Stimulated activated naive CD8-positive, alpha-beta T cell treated with anti-CD3 and anti-CD28 coated beads, Interleukin-15, Interleukin-2, amounts not matched to agents 100 ng/mL and 50 ng/mL, for 24 hours (primary cell): ENCODE measurements around the gene GRM3.

Experiments used
- H3K27ac Mint-ChIP-seq: one replicate; pipeline ENCODE4 v1.8.0; 2021; ENCODE audit warnings: mild to moderate bottlenecking, mixed read lengths
- H3K27me3 Mint-ChIP-seq: one replicate; pipeline ENCODE4 v1.8.0; 2021; ENCODE audit warnings: mixed read lengths
- H3K36me3 Mint-ChIP-seq: one replicate; pipeline ENCODE4 v1.8.0; 2021; ENCODE audit warnings: low read depth, mixed read lengths
- H3K4me1 Mint-ChIP-seq: one replicate; pipeline ENCODE4 v1.8.0; 2021; ENCODE audit warnings: low read depth, mixed read lengths
- H3K4me3 Mint-ChIP-seq: one replicate; pipeline ENCODE4 v1.8.0; 2021; ENCODE audit warnings: mild to moderate bottlenecking, mixed read lengths
- H3K9me3 Mint-ChIP-seq: one replicate; pipeline ENCODE4 v1.8.0; 2021; ENCODE audit warnings: mixed read lengths

Gene GRM3

DNA sequence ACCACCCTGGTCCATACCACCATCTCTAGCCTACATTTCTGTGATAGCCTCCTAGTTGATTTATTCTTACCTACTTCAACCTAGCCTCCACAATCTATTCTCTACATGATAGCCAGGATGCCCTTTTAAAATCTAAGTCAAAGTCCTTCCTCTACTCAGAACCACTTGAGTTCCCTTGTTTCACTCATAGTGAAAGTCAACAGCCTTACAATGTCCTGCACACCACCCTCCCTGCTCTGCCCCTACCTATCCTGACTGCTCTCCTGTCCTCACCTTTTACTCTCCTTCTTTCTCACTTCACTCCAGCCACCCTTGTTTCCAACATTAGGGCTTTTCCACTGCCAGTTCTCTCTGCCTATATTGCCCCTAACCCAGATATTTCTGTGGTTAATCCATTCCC is 146.7 kb downstream of the GRM3 start:
- Mint-ChIP-seq H3K36me3 (no peaks in the 10 kb centered on the region), H3K4me3 (no peak overlapping the region), H3K27ac (no peak overlapping the region), H3K9me3 (no peaks in the 10 kb centered on the region), H3K4me1 (no peaks in the 10 kb centered on the region), H3K27me3 (no peaks in the 10 kb centered on the region)

DNA sequence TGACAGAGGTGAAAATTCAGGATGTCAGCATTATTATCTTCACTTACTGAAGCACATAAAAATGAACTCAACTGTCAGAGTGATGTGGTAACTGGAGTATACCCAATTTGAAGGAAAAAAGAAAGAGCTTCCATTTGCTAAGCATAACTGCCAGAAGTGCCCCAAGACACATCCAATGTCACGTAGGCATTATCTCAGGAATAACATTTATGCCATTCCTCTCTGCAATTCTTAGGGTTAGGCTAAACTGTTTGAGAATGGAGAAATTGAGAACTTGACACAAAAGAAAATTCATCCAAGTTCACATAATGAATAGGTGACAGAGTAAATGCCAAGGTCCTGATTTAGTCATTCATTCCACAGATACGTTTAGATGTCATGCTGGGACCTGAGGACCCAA is 148.6 kb downstream of the GRM3 start:
- Mint-ChIP-seq H3K27me3 (no peaks in the 10 kb centered on the region), H3K9me3 (peaks cover 2% of the 10 kb centered on the region), H3K4me1 (no peaks in the 10 kb centered on the region), H3K4me3 (no peak overlapping the region), H3K36me3 (no peaks in the 10 kb centered on the region), H3K27ac (no peak overlapping the region)

- H3K4me1 Mint-ChIP-seq, result no peaks in the 10 kb centered on the region
- H3K36me3 Mint-ChIP-seq, result no peaks in the 10 kb centered on the region
- H3K27me3 Mint-ChIP-seq, result no peaks in the 10 kb centered on the region
- no peak overlapping the region for H3K27ac Mint-ChIP-seq
- peaks cover 5% of the 10 kb centered on the region for H3K9me3 Mint-ChIP-seq
- H3K4me3 Mint-ChIP-seq, result no peak overlapping the region
These were observed 149.4 kb downstream of the GRM3 start for GRCh38 chr7:86793136-86793535.

DNA sequence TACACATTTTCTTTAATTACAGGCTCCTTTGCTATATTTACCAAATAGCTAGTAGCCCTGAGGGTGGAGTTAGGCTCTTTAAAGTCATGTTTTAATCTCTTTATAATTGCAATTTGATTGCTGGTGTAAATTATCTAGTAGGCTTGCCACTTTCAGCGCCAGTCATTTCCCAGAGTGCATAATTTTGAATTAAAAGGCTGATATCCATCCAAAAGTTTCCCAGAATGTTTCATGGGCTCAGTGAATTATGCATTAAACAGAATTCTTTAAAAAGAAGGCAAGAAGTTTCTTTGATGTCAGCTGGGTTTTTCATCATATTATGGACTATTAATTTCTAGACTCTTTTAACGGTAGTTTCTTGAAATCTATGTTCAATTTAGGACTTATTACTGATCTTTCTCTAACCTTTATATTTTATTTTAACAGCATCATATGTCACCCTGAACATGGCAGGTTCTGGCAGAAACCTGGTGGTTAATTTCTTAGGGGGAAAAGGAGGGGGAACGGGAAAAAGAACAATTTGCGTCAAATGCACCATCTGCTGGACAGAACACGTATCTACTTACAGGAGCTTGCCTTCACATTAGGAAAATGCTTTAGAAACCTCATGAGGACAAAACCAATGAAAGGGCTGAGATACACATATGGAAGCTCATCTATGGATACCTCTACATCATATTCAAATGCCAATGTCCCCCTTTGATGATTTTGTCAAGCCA is 171.1 kb downstream of the GRM3 start:
- Mint-ChIP-seq H3K4me3 (no peak overlapping the region), H3K36me3 (no peaks in the 10 kb centered on the region), H3K9me3 (peaks cover 5% of the 10 kb centered on the region), H3K4me1 (no peaks in the 10 kb centered on the region), H3K27ac (no peak overlapping the region), H3K27me3 (peaks cover 19% of the 10 kb centered on the region)

DNA sequence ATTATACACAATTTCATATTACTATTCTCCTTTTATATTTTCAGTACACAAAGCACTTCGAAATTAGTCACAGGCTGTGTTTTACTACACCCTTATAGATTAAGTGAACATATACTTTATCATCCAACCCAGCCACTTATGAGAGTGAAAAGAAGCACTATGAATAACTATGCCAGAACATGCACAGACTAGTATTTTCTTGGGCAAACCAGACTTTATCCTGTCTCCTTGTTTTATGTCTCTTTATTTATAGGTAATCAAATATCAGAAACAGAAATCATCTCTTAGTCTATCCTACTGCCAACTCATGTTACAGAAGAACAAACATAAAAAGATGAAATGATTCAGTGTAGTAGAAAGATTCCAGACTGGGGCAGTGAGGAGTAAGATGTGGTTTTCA is 171.8 kb downstream of the GRM3 start:
- Mint-ChIP-seq H3K36me3 (no peaks in the 10 kb centered on the region), H3K4me1 (no peaks in the 10 kb centered on the region), H3K27ac (no peak overlapping the region), H3K4me3 (no peak overlapping the region), H3K9me3 (peaks cover 5% of the 10 kb centered on the region), H3K27me3 (peaks cover 19% of the 10 kb centered on the region)

GRCh38 chr7:86818903-86819302 is 175.2 kb downstream of the GRM3 start:
- Mint-ChIP-seq H3K4me3 (no peak overlapping the region), H3K36me3 (no peaks in the 10 kb centered on the region), H3K27ac (no peak overlapping the region), H3K27me3 (peaks cover 21% of the 10 kb centered on the region), H3K9me3 (peaks cover 5% of the 10 kb centered on the region), H3K4me1 (no peaks in the 10 kb centered on the region)

GRCh38 chr7:86823769-86824168 is 180.1 kb downstream of the GRM3 start:
- Mint-ChIP-seq H3K27me3 (peaks cover 12% of the 10 kb centered on the region), H3K9me3 (no peaks in the 10 kb centered on the region), H3K27ac (no peak overlapping the region), H3K4me1 (no peaks in the 10 kb centered on the region), H3K4me3 (no peak overlapping the region), H3K36me3 (no peaks in the 10 kb centered on the region)

- H3K36me3 Mint-ChIP-seq, result no peaks in the 10 kb centered on the region
- H3K9me3 Mint-ChIP-seq, result no peaks in the 10 kb centered on the region
- H3K4me1 Mint-ChIP-seq, result no peaks in the 10 kb centered on the region
- peaks cover 12% of the 10 kb centered on the region for H3K27me3 Mint-ChIP-seq
- no peak overlapping the region for H3K27ac Mint-ChIP-seq
- no peak overlapping the region for H3K4me3 Mint-ChIP-seq
These were observed 181.6 kb downstream of the GRM3 start for GRCh38 chr7:86825264-86825663.

DNA sequence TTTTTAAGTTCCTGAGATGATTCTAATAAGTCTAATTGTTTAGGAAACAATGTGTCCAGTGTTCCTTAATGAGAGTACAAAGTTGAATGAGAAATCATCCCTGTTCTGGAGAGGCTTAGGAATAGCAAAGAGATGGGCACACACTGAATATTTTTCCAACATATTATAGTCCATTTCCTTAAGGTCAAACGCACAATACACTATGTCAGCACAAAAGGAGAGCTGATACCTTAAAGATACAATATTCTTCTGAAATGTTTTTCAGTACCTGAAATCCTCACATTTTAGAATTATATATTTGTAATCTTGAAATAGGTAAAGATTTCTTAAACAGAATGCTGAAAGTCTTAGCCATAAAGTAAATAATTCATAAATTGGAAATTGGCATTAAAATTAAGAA is 183.2 kb downstream of the GRM3 start:
- Mint-ChIP-seq H3K4me3 (no peak overlapping the region), H3K27me3 (peaks cover 12% of the 10 kb centered on the region)

DNA sequence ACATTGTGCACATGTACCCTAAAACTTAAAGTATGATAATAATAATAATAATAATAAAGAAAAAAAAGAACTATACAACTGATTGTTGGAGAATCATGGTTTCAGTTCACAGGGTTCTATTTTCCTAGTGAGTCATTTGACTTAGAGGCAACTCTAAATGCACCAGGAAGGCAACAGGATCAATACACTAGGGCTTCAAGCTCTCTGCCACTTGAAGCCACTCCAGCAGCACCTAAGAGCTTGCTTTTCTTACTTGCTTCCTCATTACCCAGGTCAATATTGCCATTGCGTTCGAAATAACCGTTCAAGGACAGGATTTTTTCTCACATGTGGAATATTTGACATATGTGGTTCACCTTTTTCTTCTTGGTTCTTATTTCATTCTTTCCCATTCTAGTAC is 189.7 kb downstream of the GRM3 start:
- H3K4me3 Mint-ChIP-seq, result no peak overlapping the region
- no peaks in the 10 kb centered on the region for H3K4me1 Mint-ChIP-seq

More for the DNA sequence above, 183.2 kb downstream of the GRM3 start:
- H3K36me3 Mint-ChIP-seq, result no peaks in the 10 kb centered on the region
- H3K9me3 Mint-ChIP-seq, result no peaks in the 10 kb centered on the region
- no peak overlapping the region for H3K27ac Mint-ChIP-seq
- no peaks in the 10 kb centered on the region for H3K4me1 Mint-ChIP-seq

GRCh38 chr7:86837235-86837634 is 193.5 kb downstream of the GRM3 start:
- Mint-ChIP-seq H3K27me3 (no peaks in the 10 kb centered on the region), H3K4me3 (no peak overlapping the region), H3K27ac (no peak overlapping the region), H3K36me3 (no peaks in the 10 kb centered on the region), H3K9me3 (peaks cover 5% of the 10 kb centered on the region), H3K4me1 (no peaks in the 10 kb centered on the region)

More for the DNA sequence above, 189.7 kb downstream of the GRM3 start:
- Mint-ChIP-seq H3K9me3 (no peaks in the 10 kb centered on the region), H3K36me3 (no peaks in the 10 kb centered on the region), H3K27ac (no peak overlapping the region), H3K27me3 (no peaks in the 10 kb centered on the region)

- Mint-ChIP-seq H3K36me3 (no peaks in the 10 kb centered on the region), H3K4me1 (no peaks in the 10 kb centered on the region), H3K4me3 (no peak overlapping the region), H3K9me3 (peaks cover 4% of the 10 kb centered on the region), H3K27ac (no peak overlapping the region), H3K27me3 (no peaks in the 10 kb centered on the region)
These were observed 200.9 kb downstream of the GRM3 start for GRCh38 chr7:86844608-86845007.

DNA sequence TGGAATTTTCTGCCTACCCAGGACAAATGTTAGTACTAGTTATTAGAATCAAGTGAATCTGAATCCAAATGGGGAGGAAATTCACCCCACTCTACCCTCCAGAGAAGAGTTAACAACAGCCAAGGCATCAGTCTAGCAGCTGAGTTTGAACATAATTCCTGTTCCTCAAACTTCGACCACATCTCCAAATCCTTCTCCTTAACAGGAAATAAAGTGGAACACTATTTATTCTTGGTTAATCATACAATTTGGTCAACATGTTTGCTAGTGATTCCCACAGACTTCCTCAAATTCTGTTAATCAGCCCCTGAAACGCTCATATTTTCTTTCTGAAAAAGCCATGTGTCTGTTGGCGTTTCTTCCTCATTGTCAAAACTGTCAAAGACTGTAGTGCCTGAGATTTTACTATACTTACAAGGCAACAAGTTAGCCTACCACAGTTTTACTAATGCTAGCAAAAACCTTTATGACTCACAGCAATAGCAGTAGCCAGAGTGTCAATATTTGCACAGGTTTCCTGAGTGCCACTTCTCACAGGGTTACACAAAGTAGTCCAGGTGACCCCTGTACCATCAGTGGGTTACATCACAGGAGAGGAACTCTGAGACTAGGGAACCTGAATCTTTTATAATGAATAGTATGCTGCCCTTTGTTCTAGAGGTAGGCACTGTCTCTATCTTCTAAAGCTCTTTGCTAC is 202.9 kb downstream of the GRM3 start:
- no peak overlapping the region for H3K4me3 Mint-ChIP-seq
- H3K36me3 Mint-ChIP-seq, result no peaks in the 10 kb centered on the region
- no peak overlapping the region for H3K27ac Mint-ChIP-seq
- H3K4me1 Mint-ChIP-seq, result no peaks in the 10 kb centered on the region
- H3K9me3 Mint-ChIP-seq, result no peaks in the 10 kb centered on the region
- H3K27me3 Mint-ChIP-seq, result no peaks in the 10 kb centered on the region

DNA sequence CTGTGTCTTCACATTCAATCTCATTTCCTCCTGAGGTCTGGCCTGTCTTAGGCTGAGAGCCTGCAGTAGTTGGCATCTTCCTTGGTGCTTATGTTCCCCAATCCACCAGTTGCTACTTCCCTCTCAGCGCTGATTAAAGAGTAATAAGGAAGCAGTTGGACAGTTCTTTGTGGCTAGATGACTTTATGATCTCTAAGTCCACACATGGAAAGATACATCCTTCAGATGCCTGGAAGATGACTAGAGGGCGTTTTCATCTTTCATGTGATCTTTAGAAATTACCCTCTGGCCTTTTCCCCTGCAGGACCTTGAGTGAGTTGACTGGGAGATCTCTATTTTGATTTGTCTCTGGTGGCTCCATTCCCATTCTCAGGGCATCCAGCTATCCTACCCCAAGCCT is 204.5 kb downstream of the GRM3 start:
- Mint-ChIP-seq H3K27me3 (no peaks in the 10 kb centered on the region), H3K9me3 (no peaks in the 10 kb centered on the region), H3K4me3 (no peak overlapping the region), H3K4me1 (no peaks in the 10 kb centered on the region), H3K27ac (no peak overlapping the region), H3K36me3 (no peaks in the 10 kb centered on the region)

DNA sequence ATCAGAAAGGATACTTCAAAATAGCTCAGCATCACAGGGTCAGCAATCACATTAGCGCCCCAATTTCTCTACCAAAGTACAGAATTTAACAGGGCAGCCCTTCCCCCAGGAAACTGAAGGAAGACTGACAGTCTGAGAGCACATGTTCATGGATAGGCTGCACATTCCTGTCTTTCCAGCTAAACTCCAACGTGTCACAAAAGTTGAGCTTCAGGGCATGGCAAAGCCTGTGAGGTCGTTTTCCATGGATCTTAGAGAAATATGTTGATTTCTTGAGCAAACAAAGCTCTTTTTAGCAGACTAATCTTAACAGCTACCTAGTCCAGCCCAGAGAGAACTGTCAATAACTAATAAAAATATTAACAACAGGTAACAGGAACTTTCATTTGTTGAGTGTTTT is 207.9 kb downstream of the GRM3 start:
- Mint-ChIP-seq H3K4me1 (no peaks in the 10 kb centered on the region), H3K27ac (no peak overlapping the region), H3K27me3 (no peaks in the 10 kb centered on the region), H3K4me3 (no peak overlapping the region), H3K9me3 (no peaks in the 10 kb centered on the region), H3K36me3 (no peaks in the 10 kb centered on the region)

DNA sequence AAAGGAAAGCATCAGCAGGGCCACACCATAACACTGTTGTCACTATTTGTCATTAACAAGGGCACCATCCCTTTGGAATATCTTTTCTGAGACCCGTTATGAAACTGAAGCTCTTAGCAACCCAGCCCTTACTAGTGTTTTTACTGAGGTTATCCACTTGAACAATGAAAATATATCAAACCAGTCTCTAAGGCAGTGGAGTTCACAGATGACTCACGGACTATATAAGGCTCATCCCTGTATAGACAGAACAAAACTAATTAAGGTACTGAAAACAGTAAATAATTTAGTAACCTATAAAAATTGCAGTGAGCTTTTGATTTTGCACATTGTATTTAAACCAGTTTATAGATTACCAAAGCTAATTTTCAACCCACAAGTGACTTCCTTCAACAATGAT is 219.7 kb downstream of the GRM3 start:
- Mint-ChIP-seq H3K27me3 (peaks cover 9% of the 10 kb centered on the region), H3K4me3 (no peak overlapping the region), H3K27ac (no peak overlapping the region), H3K4me1 (no peaks in the 10 kb centered on the region), H3K9me3 (no peaks in the 10 kb centered on the region), H3K36me3 (no peaks in the 10 kb centered on the region)
